ENCODE results near the gene GJC2. TPM values are rescaled to one million over a fixed set of nuclear protein-coding genes. Genes with fewer than 3 reads are reported as not detected.

The GJC2 gene
- total and polyA plus RNA-seq, 10 of the 15 experiments (the other 5 are each of a cell fraction or from before 2014, with no cell fraction given) = 0.04 to 0.44 (median 0.07) TPM; not detected in 4

GRCh38 chr1:228165372-228166169 is 15.8 kb downstream of the GJC2 start, which contains the start of gene IBA57 (continued):
- TF ChIP-seq BCL3 (IDR thresholded peaks at IDR 0.05; ENCODE audit: borderline replicate concordance, insufficient read depth, low read depth, low read length, poor library complexity, severe bottlenecking) (peak; percentile 30), SUPT20H (IDR thresholded peaks at IDR 0.05; ENCODE audit: borderline replicate concordance, control insufficient read depth, low read depth, low read length) (no peak), NR2C1 (IDR thresholded peaks at IDR 0.05) (peak; percentile 77), ELK1 (IDR thresholded peaks at IDR 0.05; ENCODE audit: low read depth, low read length) (peak; percentile 88), EED (IDR thresholded peaks at IDR 0.05; ENCODE audit: low read depth) (no peak; the same call in 1 of the 2 replicates), CBFB (IDR thresholded peaks at IDR 0.05; ENCODE audit: low read depth) (no peak), MYC (IDR thresholded peaks at IDR 0.05; ENCODE audit: insufficient read depth, insufficient read length, insufficient replicate concordance, low read length, severe bottlenecking) (no peak), CHD2 (IDR thresholded peaks at IDR 0.05; ENCODE audit: borderline replicate concordance, low read depth, low read length) (peak; percentile 69; the same call in 1 of the 2 replicates), JUNB (IDR thresholded peaks at IDR 0.05) (no peak), PAX8 (IDR thresholded peaks at IDR 0.05) (no peak), YY1 (IDR thresholded peaks at IDR 0.05; ENCODE audit: low read depth, low read length) (peak; percentile 99), NRF1 (conservative IDR thresholded peaks at IDR 0.05; ENCODE audit: low read depth, low read length) (peak; percentile 81), KAT2A (conservative IDR thresholded peaks at IDR 0.05; ENCODE audit: control insufficient read depth, low read depth, low read length) (no peak), NR2F1 (conservative IDR thresholded peaks at IDR 0.05) (peak; percentile 71), SMAD5 (IDR thresholded peaks at IDR 0.05; ENCODE audit: low read depth) (no peak), FOS (IDR thresholded peaks at IDR 0.05; ENCODE audit: borderline replicate concordance, extremely low read depth, insufficient read length) (no peak), ESRRA (IDR thresholded peaks at IDR 0.05; ENCODE audit: low read length) (peak; percentile 81; the same call in 1 of the 2 replicates)
- TF ChIP-seq, protein P1, sequence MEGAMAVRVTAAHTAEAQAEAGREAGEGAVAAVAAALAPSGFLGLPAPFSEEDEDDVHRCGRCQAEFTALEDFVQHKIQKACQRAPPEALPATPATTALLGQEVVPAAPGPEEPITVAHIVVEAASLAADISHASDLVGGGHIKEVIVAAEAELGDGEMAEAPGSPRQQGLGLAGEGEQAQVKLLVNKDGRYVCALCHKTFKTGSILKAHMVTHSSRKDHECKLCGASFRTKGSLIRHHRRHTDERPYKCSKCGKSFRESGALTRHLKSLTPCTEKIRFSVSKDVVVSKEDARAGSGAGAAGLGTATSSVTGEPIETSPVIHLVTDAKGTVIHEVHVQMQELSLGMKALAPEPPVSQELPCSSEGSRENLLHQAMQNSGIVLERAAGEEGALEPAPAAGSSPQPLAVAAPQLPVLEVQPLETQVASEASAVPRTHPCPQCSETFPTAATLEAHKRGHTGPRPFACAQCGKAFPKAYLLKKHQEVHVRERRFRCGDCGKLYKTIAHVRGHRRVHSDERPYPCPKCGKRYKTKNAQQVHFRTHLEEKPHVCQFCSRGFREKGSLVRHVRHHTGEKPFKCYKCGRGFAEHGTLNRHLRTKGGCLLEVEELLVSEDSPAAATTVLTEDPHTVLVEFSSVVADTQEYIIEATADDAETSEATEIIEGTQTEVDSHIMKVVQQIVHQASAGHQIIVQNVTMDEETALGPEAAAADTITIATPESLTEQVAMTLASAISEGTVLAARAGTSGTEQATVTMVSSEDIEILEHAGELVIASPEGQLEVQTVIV (IDR thresholded peaks at IDR 0.05; ENCODE audit: borderline replicate concordance, partially characterized antibody) = peak; percentile 77
- TF ChIP-seq, protein P2, sequence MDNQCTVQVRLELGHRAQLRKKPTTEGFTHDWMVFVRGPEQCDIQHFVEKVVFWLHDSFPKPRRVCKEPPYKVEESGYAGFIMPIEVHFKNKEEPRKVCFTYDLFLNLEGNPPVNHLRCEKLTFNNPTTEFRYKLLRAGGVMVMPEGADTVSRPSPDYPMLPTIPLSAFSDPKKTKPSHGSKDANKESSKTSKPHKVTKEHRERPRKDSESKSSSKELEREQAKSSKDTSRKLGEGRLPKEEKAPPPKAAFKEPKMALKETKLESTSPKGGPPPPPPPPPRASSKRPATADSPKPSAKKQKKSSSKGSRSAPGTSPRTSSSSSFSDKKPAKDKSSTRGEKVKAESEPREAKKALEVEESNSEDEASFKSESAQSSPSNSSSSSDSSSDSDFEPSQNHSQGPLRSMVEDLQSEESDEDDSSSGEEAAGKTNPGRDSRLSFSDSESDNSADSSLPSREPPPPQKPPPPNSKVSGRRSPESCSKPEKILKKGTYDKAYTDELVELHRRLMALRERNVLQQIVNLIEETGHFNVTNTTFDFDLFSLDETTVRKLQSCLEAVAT (IDR thresholded peaks at IDR 0.05) = no peak
- TF ChIP-seq, protein P3, sequence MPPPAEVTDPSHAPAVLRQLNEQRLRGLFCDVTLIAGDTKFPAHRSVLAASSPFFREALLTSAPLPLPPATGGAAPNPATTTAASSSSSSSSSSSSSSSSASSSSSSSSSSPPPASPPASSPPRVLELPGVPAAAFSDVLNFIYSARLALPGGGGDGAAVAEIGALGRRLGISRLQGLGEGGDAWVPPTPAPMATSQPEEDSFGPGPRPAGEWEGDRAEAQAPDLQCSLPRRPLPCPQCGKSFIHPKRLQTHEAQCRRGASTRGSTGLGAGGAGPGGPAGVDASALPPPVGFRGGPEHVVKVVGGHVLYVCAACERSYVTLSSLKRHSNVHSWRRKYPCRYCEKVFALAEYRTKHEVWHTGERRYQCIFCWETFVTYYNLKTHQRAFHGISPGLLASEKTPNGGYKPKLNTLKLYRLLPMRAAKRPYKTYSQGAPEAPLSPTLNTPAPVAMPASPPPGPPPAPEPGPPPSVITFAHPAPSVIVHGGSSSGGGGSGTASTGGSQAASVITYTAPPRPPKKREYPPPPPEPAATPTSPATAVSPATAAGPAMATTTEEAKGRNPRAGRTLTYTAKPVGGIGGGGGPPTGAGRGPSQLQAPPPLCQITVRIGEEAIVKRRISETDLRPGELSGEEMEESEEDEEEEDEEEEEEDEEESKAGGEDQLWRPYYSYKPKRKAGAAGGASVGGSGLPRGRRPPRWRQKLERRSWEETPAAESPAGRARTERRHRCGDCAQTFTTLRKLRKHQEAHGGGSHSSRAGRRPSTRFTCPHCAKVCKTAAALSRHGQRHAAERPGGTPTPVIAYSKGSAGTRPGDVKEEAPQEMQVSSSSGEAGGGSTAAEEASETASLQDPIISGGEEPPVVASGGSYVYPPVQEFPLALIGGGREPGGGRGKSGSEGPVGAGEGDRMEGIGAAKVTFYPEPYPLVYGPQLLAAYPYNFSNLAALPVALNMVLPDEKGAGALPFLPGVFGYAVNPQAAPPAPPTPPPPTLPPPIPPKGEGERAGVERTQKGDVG (CRISPR knock-in tag; IDR thresholded peaks at IDR 0.05) = peak; percentile 92
